DMS114 treated with DMSO at 0.1 percent for 48 hours (cell line): ENCODE data around the gene ADGRV1.
"Not testable (repeated sequence)": the region's sequence is repeated elsewhere in the genome, so short reads cannot be mapped to it uniquely, and the experiment has no call there.

Source experiments
- DNase-seq: peaks from one replicate; lab custom pipeline; 2025; ENCODE audit not compliant: unreplicated experiment; lab: John Stamatoyannopoulos, UW

ADGRV1 gene

DNA sequence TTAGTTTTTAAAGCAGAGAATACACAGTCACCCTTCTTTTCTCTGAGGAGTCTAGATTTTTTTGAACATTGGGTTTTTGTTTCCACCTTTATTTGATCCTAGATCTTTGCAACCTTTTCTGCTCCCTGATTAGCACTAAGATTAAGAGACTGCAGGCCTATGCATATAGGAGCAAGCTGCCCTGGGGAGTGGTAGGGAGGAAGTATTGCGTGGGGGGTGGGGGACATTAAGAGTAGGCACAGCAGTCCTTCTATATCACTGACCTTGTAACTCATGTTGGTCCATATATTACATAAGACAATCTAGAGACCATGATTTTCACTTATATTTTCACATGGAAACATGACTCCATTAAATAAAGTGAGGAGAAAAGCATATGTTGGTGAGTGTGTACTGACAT is 149.1 kb downstream of the ADGRV1 start:
- DNase-seq = no peak

- peak; percentile 61 for DNase-seq
Measured at GRCh38 chr5:90709323-90710155, 150.9 kb downstream of the ADGRV1 start.

GRCh38 chr5:90718387-90718786 is 159.8 kb downstream of the ADGRV1 start:
- no peak for DNase-seq

- DNase-seq = no peak
Measured at GRCh38 chr5:90739567-90739966, 181.0 kb downstream of the ADGRV1 start.

DNA sequence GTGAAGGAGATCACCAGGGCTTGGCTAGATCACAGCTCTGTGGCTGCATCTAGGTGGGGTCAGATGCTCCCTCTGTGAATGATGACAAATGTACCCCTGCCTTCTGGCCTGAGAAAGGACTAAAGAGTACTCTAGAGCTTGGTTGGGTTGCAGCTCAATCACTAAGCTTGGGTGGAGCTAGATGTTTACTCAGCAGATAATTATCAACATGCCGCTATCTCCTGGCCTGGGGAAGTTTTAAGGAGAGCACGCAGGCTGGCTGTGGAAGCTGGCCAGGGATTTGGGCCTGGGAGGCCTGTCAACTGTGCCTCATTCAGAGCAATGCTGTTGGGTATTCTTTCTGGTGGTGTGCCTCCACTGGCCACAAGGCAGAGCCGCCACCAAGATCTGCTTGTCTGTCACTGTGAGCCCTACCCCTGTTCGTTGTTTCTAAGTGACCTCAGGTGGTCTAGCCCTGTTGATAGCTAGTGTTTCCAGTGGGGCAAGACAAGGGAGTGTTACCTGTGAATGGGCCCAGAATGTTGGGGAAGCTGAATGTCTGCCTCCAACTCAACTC is 181.7 kb downstream of the ADGRV1 start:
- no peak for DNase-seq

DNA sequence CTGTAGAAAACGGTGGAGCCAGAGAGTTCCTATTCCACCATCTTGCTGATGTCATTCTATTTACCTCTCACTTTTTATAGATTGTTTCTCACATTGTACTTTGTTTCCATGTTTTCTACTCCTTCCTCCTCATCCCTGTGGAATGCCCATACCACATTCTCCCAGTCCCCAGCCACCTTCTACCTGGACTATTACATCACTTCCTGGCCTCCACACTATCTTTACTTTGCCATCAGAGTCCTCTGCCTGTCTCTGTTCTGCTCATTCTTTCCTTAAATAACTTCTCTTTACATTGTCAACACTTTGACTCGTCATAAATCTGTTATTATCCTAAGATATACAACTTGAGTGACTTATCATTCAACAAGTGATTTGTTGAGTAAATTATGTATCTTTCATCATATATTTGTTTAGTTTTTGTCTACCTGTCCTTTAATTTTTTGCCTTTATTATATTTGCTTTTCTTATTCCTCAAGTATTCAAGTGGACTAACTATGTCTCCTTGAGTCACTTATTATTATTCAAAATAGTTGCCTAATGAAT is 182.5 kb downstream of the ADGRV1 start:
- DNase-seq = no peak

DNA sequence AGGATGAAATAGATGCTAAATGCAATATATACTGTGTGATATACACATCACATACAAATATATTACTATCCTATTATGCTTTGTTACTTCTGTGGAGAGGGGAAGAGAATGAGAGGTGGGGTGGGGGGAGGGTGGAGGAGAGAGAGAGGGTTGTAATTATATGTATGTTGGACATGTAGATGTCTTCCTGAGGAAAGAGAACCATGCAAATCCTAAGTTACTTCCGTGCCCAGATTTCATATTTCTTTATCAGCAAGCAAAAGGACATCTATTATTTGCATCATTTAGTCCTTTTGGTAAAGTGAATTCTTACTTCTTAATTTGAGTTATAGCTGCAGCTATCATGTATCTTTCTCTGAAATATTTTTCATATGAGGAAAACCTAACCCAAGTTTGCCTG is 187.5 kb downstream of the ADGRV1 start:
- DNase-seq = no peak

GRCh38 chr5:90747175-90747574 is 188.6 kb downstream of the ADGRV1 start:
- no peak for DNase-seq

GRCh38 chr5:90747693-90748092 is 189.1 kb downstream of the ADGRV1 start:
- no peak for DNase-seq

- no peak for DNase-seq
Measured at GRCh38 chr5:90759119-90759518, 200.5 kb downstream of the ADGRV1 start.

DNA sequence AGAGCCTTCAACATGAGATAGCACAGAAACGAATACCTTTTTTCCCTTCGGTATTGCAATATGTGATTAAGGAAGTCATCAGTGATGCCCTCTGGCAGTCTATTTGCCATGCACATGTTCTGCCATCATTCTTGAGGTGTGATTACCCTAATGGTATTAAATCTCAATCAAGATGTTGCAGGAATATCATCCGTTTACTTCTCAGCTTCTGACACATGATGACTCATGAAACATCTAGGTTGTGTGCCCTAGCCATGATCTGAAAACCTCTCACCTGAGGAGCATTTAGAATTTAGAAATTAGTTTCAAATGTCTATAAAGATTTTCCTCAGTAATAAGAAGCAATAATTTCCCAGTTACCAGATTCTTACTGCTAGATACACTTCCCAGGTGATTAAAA is 209.1 kb downstream of the ADGRV1 start:
- no peak for DNase-seq

DNA sequence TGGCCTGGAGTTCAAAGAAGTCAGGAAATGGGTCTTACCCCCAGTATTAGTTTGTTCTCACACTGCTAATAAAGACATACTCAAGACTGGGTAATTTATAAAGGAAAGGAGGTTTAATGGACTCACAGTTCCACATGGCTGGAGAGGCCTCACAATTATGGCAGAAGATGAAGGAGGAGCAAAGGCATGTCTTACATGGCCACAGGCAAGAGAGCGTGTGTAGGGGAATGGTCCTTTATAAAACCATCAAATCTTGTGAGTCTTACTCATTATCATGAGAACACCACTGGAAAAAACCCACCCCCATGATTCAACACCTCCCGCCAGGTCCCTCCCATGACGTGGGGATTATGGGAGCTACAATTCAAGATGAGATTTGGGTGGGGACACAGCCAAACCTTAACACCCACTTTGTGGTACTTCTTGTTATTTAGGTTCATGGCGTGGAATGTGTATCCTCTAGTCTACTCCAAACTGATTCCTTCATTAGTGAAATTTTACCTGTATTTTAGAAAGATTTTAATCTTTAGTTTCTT is 211.5 kb downstream of the ADGRV1 start:
- DNase-seq = not testable (repeated sequence)

- DNase-seq = no peak
Measured at GRCh38 chr5:90777959-90778358, 219.4 kb downstream of the ADGRV1 start.

GRCh38 chr5:90783460-90784333 is 225.1 kb downstream of the ADGRV1 start:
- peak; percentile 52 for DNase-seq

GRCh38 chr5:90786756-90787155 is 228.2 kb downstream of the ADGRV1 start:
- DNase-seq = no peak

GRCh38 chr5:90792725-90793124 is 234.1 kb downstream of the ADGRV1 start:
- no peak for DNase-seq

DNA sequence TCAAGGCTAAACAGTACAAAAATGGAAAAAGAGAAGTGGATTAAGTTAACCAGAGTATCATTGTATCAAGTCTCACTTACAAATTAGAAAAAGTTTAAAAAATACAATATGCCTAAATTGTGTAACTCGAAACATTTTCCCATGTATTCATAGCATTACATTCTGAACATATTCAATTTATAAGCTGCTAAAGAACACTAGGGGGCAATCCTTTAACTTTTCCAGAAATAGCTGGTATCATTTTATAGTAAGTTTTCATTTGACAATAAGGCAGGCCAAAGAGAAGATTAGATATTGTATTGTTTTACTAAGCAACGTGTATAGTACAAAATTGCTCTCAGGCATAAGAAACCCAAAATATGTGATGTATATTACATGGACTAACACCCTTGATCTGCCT is 234.6 kb downstream of the ADGRV1 start:
- no peak for DNase-seq

DNA sequence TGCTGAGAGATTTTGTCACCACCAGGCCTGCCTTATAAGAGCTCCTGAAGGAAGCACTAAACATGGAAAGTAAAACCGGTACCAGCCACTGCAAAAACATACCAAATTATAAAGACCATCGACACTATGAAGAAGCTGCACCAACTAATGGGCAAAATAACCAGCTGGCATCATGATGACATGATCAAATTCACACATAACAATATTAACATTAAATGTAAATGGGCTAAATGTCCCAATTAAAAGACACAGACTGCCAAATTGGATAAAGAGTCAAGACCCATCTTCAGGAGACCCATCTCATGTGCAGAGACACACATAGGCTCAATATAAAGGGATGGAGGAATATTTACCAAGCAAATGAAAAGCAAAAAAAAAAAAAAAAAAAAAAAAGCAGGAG is 238.3 kb downstream of the ADGRV1 start:
- not testable (repeated sequence) for DNase-seq

- DNase-seq = not testable (repeated sequence)
Measured at GRCh38 chr5:90800082-90800481, 241.5 kb downstream of the ADGRV1 start.

- not testable (repeated sequence) for DNase-seq
Measured at GRCh38 chr5:90800515-90800914, 241.9 kb downstream of the ADGRV1 start.
